ENCODE data around the gene PPP2R5E. TPM values are rescaled to one million over a fixed set of nuclear protein-coding genes. Genes with fewer than 3 reads are reported as not detected.
A peak's percentile ranks its signal among the peaks of the same experiment; 100 is the strongest.

PPP2R5E gene
- total and polyA plus RNA-seq, 2 experiments from 2014 or later: 21.8 to 31.8 TPM

DNA sequence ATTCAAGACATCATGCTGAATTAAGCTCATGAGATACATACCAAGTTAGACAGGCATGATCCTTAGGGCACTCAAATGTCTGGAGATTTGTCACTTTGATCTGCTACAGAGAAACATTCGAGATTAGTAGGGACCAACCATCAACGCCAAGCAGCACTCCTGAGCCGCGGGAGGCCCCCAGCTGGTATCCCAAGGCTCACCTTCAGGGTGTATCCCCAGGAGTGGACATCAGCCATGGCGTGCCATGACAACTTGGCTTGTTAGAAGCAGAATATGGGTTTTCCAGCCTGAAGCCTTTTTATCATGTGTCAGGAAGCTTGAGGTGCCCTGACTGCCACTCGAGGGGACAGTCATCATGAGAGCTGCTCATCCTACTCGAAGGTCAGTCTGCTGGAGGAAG lies 185.3 kb downstream of the PPP2R5E start:
- no peak overlapping the region for H3K4me2 ChIP-seq (ENCODE audit: unreplicated experiment)
- H3K79me2 ChIP-seq (ENCODE audit: insufficient read depth): no peaks in the 10 kb centered on the region
- H3K36me3 ChIP-seq (ENCODE audit: low read depth): no peaks in the 10 kb centered on the region
- no peaks in the 10 kb centered on the region for H3K9me3 ChIP-seq (ENCODE audit: low read depth)
- H4K20me1 ChIP-seq (ENCODE audit: insufficient read depth): no peaks in the 10 kb centered on the region
- H3K27me3 ChIP-seq (replicated peaks; ENCODE audit: insufficient read depth): no peaks in the 10 kb centered on the region
- H3K4me1 ChIP-seq (ENCODE audit: insufficient read depth): no peaks in the 10 kb centered on the region
- 64 to 69% methylated on average over 7 of the region's 7 CpGs for WGBS, 2 experiments (ENCODE audit: low coverage in 1 of 2, low lambda C conversion rate in 2 of 2, missing lambda C conversion rate in 2 of 2)
- H3F3A ChIP-seq (ENCODE audit: insufficient read depth): no peaks in the 10 kb centered on the region
- DNase-seq: no peak
- no peak overlapping the region for H2AFZ ChIP-seq
- no peak overlapping the region for H3K4me3 ChIP-seq
- no peaks in the 10 kb centered on the region for H3K9me2 ChIP-seq (ENCODE audit: insufficient read depth)
- in situ Hi-C loops (cut with MboI): no loop called here
- H3K9ac ChIP-seq: no peak overlapping the region
- no peak for TF ChIP-seq EZH2 (IDR thresholded peaks at IDR 0.05; ENCODE audit: insufficient read depth, poor library complexity, severe bottlenecking)
- no peak for TF ChIP-seq EZH2phosphoT487 (IDR thresholded peaks at IDR 0.05; ENCODE audit: insufficient read depth, low read depth)
- H3K27ac ChIP-seq: no peak overlapping the region

DNA sequence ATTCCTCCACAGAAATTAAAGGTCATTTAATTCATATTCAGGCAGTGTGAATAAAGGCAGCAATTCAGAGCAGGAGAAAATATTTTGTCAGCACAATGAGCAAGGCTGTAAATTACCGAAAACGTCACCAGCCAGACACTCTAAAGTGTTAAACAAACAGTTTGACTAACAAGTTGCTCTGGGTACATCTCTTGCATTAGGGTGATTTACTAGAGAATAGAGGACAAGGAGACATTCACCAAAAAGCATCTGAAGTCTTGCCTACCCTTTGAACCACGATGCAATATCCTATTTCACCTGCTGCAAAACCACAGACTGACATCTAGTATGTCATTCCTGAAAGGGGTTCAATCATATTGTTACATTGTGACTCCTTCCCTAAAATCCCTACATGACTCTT lies 197.4 kb downstream of the PPP2R5E start:
- no peaks in the 10 kb centered on the region for H3K9me2 ChIP-seq (ENCODE audit: insufficient read depth)
- no peaks in the 10 kb centered on the region for H3K36me3 ChIP-seq (ENCODE audit: low read depth)
- no peaks in the 10 kb centered on the region for H4K20me1 ChIP-seq (ENCODE audit: insufficient read depth)
- no peaks in the 10 kb centered on the region for H3K79me2 ChIP-seq (ENCODE audit: insufficient read depth)
- TF ChIP-seq EZH2phosphoT487 (IDR thresholded peaks at IDR 0.05; ENCODE audit: insufficient read depth, low read depth): no peak
- TF ChIP-seq EZH2 (IDR thresholded peaks at IDR 0.05; ENCODE audit: insufficient read depth, poor library complexity, severe bottlenecking): no peak
- no peak overlapping the region for H3K27ac ChIP-seq
- no peaks in the 10 kb centered on the region for H3K27me3 ChIP-seq (replicated peaks; ENCODE audit: insufficient read depth)
- in situ Hi-C loops (cut with MboI): no loop called here
- no peak overlapping the region for H3K4me2 ChIP-seq (ENCODE audit: unreplicated experiment)
- H3K9ac ChIP-seq: no peak overlapping the region
- H3K4me1 ChIP-seq (ENCODE audit: insufficient read depth): no peaks in the 10 kb centered on the region
- WGBS, 2 experiments (ENCODE audit: low coverage in 1 of 2, low lambda C conversion rate in 2 of 2, missing lambda C conversion rate in 2 of 2): 37 to 52% methylated on average over 3 of the region's 3 CpGs
- H3K9me3 ChIP-seq (ENCODE audit: low read depth): no peaks in the 10 kb centered on the region
- no peak overlapping the region for H3K4me3 ChIP-seq
- H2AFZ ChIP-seq: no peak overlapping the region
- DNase-seq: no peak
- H3F3A ChIP-seq (ENCODE audit: insufficient read depth): no peaks in the 10 kb centered on the region

DNA sequence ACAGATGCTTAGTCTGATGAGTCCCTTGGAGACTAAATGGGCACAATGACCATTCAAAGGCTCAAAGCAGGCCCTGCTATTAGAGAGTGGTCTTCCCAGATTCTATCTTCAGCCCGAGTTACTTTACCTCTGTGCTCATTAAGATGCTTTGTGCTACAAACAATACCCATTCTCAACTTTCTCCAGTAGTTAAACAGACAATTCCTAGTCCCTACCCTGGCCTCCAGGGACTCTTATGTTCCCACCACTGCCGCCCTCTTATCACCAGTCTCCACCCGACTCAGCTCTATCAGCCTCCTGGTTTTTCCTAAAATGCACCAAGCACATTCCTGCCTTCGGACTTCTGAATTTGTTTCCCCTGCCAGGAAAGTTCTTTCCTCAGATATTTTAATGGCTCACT lies 198.8 kb downstream of the PPP2R5E start:
- no peaks in the 10 kb centered on the region for H3K4me1 ChIP-seq (ENCODE audit: insufficient read depth)
- in situ Hi-C loops (cut with MboI): no loop called here
- no peaks in the 10 kb centered on the region for H4K20me1 ChIP-seq (ENCODE audit: insufficient read depth)
- H3F3A ChIP-seq (ENCODE audit: insufficient read depth): no peaks in the 10 kb centered on the region
- H3K9ac ChIP-seq: no peak overlapping the region
- no peaks in the 10 kb centered on the region for H3K36me3 ChIP-seq (ENCODE audit: low read depth)
- TF ChIP-seq EZH2phosphoT487 (IDR thresholded peaks at IDR 0.05; ENCODE audit: insufficient read depth, low read depth): no peak
- no peak for TF ChIP-seq EZH2 (IDR thresholded peaks at IDR 0.05; ENCODE audit: insufficient read depth, poor library complexity, severe bottlenecking)
- H3K79me2 ChIP-seq (ENCODE audit: insufficient read depth): no peaks in the 10 kb centered on the region
- H3K9me2 ChIP-seq (ENCODE audit: insufficient read depth): no peaks in the 10 kb centered on the region
- no peak overlapping the region for H3K4me3 ChIP-seq
- DNase-seq: no peak
- no peak overlapping the region for H2AFZ ChIP-seq
- no peak overlapping the region for H3K4me2 ChIP-seq (ENCODE audit: unreplicated experiment)
- WGBS, 2 experiments (ENCODE audit: low coverage in 1 of 2, low lambda C conversion rate in 2 of 2, missing lambda C conversion rate in 2 of 2): 41 to 52% methylated on average over 4 of the region's 4 CpGs
- H3K9me3 ChIP-seq (ENCODE audit: low read depth): no peaks in the 10 kb centered on the region
- no peak overlapping the region for H3K27ac ChIP-seq
- no peaks in the 10 kb centered on the region for H3K27me3 ChIP-seq (replicated peaks; ENCODE audit: insufficient read depth)

DNA sequence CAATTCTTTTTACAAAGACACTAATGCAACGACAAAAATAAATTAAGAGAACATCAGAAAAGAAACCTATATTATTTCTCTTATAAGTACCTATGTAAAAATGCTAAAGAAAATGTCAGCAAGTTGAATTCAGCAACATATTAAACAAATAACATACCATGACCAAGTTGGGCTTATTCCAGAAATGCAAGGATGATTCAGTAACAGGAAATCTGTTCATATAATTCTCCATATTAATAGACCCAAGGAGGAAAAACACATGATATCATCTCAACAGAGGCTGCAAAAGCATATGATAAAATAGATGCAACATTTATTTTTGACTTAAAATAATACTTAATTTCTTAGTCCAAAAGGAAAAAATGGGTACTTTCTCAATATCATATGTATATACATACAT lies 199.3 kb downstream of the PPP2R5E start:
- 80 to 88% methylated on average over 1 of the region's 1 CpG for WGBS, 2 experiments (ENCODE audit: low coverage in 1 of 2, low lambda C conversion rate in 2 of 2, missing lambda C conversion rate in 2 of 2)

DNA sequence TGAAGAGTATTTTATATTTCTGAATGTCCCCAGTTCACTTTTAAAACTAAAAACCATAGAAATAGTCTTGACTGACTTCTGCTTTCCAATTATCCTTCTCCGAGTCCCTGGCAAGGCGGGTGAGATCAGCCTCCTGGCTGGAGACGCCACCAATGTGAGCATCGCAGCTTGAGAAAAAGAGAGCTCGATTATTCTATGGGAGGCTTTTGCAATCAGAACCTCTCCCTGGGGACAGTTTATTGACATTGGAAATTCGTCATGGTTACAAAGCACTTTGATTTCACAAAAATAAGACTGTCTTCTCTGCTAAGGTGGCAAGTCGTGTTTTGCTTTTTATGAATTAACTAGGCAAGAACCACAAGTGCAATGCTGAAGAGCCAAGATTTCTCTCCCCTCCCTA lies 200.8 kb downstream of the PPP2R5E start:
- Histone ChIP-seq H3K9me2 (ENCODE audit: insufficient read depth) (no peaks in the 10 kb centered on the region), H3K4me2 (ENCODE audit: unreplicated experiment) (no peak overlapping the region), H3K9me3 (ENCODE audit: low read depth) (no peaks in the 10 kb centered on the region), H2AFZ (no peak overlapping the region), H3K79me2 (ENCODE audit: insufficient read depth) (no peaks in the 10 kb centered on the region), H3K9ac (no peak overlapping the region), H3K36me3 (ENCODE audit: low read depth) (no peaks in the 10 kb centered on the region), H3F3A (ENCODE audit: insufficient read depth) (no peaks in the 10 kb centered on the region), H3K4me3 (no peak overlapping the region), H4K20me1 (ENCODE audit: insufficient read depth) (no peaks in the 10 kb centered on the region), H3K4me1 (ENCODE audit: insufficient read depth) (no peaks in the 10 kb centered on the region), H3K27me3 (replicated peaks; ENCODE audit: insufficient read depth) (no peaks in the 10 kb centered on the region), H3K27ac (no peak overlapping the region)
- peak; percentile 44 for DNase-seq
- 1 to 4% methylated on average over 7 of the region's 7 CpGs for WGBS, 2 experiments (ENCODE audit: low coverage in 1 of 2, low lambda C conversion rate in 2 of 2, missing lambda C conversion rate in 2 of 2)
- in situ Hi-C loops (cut with MboI): no loop called here
- no peak for TF ChIP-seq EZH2 (IDR thresholded peaks at IDR 0.05; ENCODE audit: insufficient read depth, poor library complexity, severe bottlenecking)
- no peak for TF ChIP-seq EZH2phosphoT487 (IDR thresholded peaks at IDR 0.05; ENCODE audit: insufficient read depth, low read depth)

More for the DNA sequence above, 199.3 kb downstream of the PPP2R5E start:
- Histone ChIP-seq H3K9me3 (ENCODE audit: low read depth) (no peaks in the 10 kb centered on the region), H3K4me1 (ENCODE audit: insufficient read depth) (no peaks in the 10 kb centered on the region), H3K9me2 (ENCODE audit: insufficient read depth) (no peaks in the 10 kb centered on the region), H3K4me2 (ENCODE audit: unreplicated experiment) (no peak overlapping the region), H4K20me1 (ENCODE audit: insufficient read depth) (no peaks in the 10 kb centered on the region), H3K79me2 (ENCODE audit: insufficient read depth) (no peaks in the 10 kb centered on the region), H3K27ac (no peak overlapping the region), H2AFZ (no peak overlapping the region), H3F3A (ENCODE audit: insufficient read depth) (no peaks in the 10 kb centered on the region), H3K36me3 (ENCODE audit: low read depth) (no peaks in the 10 kb centered on the region), H3K4me3 (no peak overlapping the region), H3K27me3 (replicated peaks; ENCODE audit: insufficient read depth) (no peaks in the 10 kb centered on the region), H3K9ac (no peak overlapping the region)
- TF ChIP-seq EZH2phosphoT487 (IDR thresholded peaks at IDR 0.05; ENCODE audit: insufficient read depth, low read depth) (no peak), EZH2 (IDR thresholded peaks at IDR 0.05; ENCODE audit: insufficient read depth, poor library complexity, severe bottlenecking) (no peak)
- DNase-seq: no peak
- in situ Hi-C loops (cut with MboI): no loop called here

All from GM23248 (cell line).